ENCODE data around the gene MYT1. TPM values are rescaled to one million over a fixed set of nuclear protein-coding genes. Genes with fewer than 3 reads are reported as not detected.

MYT1 gene
- polyA plus RNA-seq, 1 experiment = not detected

GRCh38 chr20:64150756-64151632 is 13.3 kb upstream of the MYT1 start:
- no peak for DNase-seq (ENCODE audit: low read depth)
- H3K36me3 ChIP-seq (ENCODE audit: control insufficient read depth, insufficient read depth, low read length) = no peaks in the 10 kb centered on the region
- no peak overlapping the region for H3K4me3 ChIP-seq (ENCODE audit: low read depth, low read length)
- peaks cover 3% of the 10 kb centered on the region; the same call in 1 of the 2 replicates for H3K27me3 ChIP-seq (ENCODE audit: control insufficient read depth, insufficient read depth, low read length)
- ChIA-PET POLR2A (no interaction called here), CTCF (no interaction called here)
- no peak for TF ChIP-seq CTCF (IDR thresholded peaks at IDR 0.05; ENCODE audit: insufficient read depth, low read depth, low read length)

- CTCF ChIA-PET = no interaction called here
- Histone ChIP-seq H3K36me3 (ENCODE audit: control insufficient read depth, insufficient read depth, low read length) (no peaks in the 10 kb centered on the region), H3K27me3 (ENCODE audit: control insufficient read depth, insufficient read depth, low read length) (peaks cover 3% of the 10 kb centered on the region; the same call in 1 of the 2 replicates), H3K4me3 (ENCODE audit: low read depth, low read length) (no peak overlapping the region)
- no peak for DNase-seq (ENCODE audit: low read depth)
- no peak for TF ChIP-seq CTCF (IDR thresholded peaks at IDR 0.05; ENCODE audit: insufficient read depth, low read depth, low read length)
- POLR2A ChIA-PET = no interaction called here
These were observed 12.4 kb upstream of the MYT1 start for GRCh38 chr20:64151633-64152530.

- Histone ChIP-seq H3K4me3 (ENCODE audit: low read depth, low read length) (no peak overlapping the region), H3K36me3 (ENCODE audit: control insufficient read depth, insufficient read depth, low read length) (no peaks in the 10 kb centered on the region), H3K27me3 (ENCODE audit: control insufficient read depth, insufficient read depth, low read length) (no peaks in the 10 kb centered on the region)
- CTCF ChIA-PET = no interaction called here
- TF ChIP-seq CTCF (IDR thresholded peaks at IDR 0.05; ENCODE audit: insufficient read depth, low read depth, low read length) = no peak
- POLR2A ChIA-PET = no interaction called here
- no peak for DNase-seq (ENCODE audit: low read depth)
These were observed 11.3 kb upstream of the MYT1 start for GRCh38 chr20:64152906-64153305.

- ChIA-PET CTCF (interaction anchor here (0.7 kb wide), 1 partner anchor 732 kb away, joined by 3 read pairs; no protein-coding TSS in a partner anchor), POLR2A (no interaction called here)
- no peak for DNase-seq (ENCODE audit: low read depth)
- no peaks in the 10 kb centered on the region for H3K36me3 ChIP-seq (ENCODE audit: control insufficient read depth, insufficient read depth, low read length)
- TF ChIP-seq CTCF (IDR thresholded peaks at IDR 0.05; ENCODE audit: insufficient read depth, low read depth, low read length) = no peak
- H3K27me3 ChIP-seq (ENCODE audit: control insufficient read depth, insufficient read depth, low read length) = no peaks in the 10 kb centered on the region
- no peak overlapping the region for H3K4me3 ChIP-seq (ENCODE audit: low read depth, low read length)
These were observed 10.8 kb upstream of the MYT1 start for GRCh38 chr20:64153410-64153809.
